Stimulated activated CD4-positive, alpha-beta T cell treated with anti-CD3 and anti-CD28 coated beads, Interleukin-4, amount 100 ng/mL, for 24 hours (primary cell): ENCODE measurements around the gene PRR27.

ENCODE experiments used
- DNase-seq: peaks from one replicate; pipeline ENCODE4 v3.0.0-alpha.2; 2020

The PRR27 gene

GRCh38 chr4:70153937-70154336 lies at the start of gene PRR27:
Gene PRR27 (plus strand): TSS chr4:70154237. CDS start chr4:70154376, 139 bp downstream.
- no peak for DNase-seq

GRCh38 chr4:70110917-70111316 lies 43.1 kb upstream of the PRR27 start:
- no peak for DNase-seq

DNA sequence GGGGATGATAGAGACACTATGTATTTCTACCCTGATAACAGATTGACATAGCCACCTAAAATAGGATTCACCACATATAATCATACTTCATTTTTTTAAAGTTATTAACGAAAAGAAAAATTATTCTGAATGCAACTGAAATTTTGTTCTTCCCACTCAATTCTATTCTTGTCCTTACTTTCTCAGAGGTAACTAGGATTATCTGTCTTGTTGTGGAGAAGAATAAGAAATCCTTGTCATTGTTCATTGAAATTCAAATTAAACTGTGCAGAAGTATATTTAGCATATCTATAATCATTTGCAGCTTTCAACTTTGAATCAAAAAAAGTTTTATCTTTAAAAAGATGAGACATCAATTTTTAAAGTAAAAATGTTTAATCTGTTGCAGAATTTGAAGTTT lies 40.4 kb upstream of the PRR27 start:
- no peak for DNase-seq

- DNase-seq: no peak
Observed at GRCh38 chr4:70114096-70114495, 39.9 kb upstream of the PRR27 start.

DNA sequence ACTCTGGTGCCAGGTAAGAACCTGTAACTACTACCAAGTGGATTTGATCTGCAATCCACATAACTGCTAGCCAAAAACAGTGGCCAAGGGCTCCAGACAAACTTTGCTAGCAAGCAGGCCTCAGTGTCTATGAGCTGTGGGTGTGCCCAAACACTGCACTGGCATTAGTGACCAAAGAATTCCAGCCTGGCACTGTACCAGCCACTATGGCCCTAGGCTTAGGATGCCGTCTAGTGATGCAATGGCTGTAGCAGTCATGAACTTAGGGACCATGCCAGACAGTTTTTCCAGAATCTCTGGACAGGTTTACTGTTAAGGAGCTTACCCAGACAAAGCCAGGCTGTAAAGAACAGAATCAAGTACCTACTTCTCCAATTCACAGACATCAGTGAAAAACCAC lies 33.7 kb upstream of the PRR27 start:
- DNase-seq: no peak

GRCh38 chr4:70133473-70133872 lies 20.6 kb upstream of the PRR27 start:
- DNase-seq: no peak

- no peak for DNase-seq
Observed at GRCh38 chr4:70138751-70139150, 15.3 kb upstream of the PRR27 start.

DNA sequence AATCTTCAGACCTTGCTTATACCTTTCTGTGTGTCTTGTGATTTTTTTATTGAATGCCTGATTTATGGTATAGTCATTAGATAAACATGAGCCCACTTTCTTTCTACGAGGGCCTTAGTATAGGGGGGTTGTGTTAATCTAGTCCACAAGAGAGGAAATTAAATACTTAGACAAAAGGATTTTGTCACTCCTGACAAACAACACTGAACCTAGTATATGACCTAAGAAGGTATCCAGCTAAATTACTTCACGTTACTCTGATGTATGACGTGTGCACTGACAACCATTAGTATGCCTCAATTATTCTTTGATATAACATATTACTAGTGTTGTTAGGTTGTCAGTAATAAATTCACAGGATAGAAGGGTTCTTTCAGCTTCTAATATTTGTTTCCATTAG lies 2.8 kb upstream of the PRR27 start:
- no peak for DNase-seq

- no peak for DNase-seq
Observed at GRCh38 chr4:70152088-70152487, 1.9 kb upstream of the PRR27 start.

- DNase-seq: no peak
Observed at GRCh38 chr4:70158576-70158975, 4.5 kb downstream of the PRR27 start.

DNA sequence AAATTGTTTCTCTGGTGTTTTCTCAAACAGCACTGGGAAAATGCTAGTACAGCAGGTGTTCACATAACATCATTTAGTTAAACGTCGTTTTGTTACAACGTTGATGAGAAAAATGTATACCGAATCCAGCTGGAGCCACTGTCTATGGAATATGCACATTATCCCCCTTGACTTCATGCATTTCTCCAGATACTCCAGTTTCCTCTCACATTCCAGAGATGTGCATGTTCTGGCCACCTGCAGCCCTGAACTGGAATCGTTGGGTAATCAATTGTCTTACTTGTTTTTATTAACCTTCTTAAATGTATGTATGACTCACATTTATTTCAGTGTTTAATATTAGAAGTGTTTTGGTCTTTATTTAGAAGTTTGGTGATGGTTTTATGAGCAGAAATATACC lies 23.1 kb downstream of the PRR27 start:
- DNase-seq: no peak

DNA sequence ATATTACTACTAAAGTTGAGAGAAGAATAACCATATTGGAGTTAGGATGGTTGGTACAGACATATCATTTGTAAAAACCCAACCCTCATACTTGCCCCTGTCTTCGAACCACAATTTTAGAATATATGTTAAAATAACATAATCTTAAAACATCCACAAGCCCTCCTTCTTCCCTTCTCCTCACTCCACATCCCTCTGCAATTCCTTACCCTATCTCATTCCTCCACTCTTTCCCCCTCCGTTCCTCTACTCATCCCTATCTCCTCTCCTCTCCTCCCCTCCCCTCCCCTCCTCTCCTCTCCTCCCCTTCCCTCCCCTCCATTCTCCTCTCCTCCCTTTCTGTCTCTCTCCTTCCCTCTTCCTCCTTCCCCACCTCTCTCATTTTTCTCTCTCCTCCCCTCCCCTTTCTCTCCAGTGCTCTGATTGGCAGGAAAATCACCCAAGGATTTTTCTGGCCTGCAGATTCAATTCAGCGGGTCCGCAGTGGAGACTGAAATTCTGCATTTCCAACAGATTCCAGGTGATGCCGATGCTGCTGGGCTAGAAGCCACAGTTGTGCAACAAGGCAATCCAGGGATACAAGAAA lies 24.1 kb downstream of the PRR27 start:
- no peak for DNase-seq

DNA sequence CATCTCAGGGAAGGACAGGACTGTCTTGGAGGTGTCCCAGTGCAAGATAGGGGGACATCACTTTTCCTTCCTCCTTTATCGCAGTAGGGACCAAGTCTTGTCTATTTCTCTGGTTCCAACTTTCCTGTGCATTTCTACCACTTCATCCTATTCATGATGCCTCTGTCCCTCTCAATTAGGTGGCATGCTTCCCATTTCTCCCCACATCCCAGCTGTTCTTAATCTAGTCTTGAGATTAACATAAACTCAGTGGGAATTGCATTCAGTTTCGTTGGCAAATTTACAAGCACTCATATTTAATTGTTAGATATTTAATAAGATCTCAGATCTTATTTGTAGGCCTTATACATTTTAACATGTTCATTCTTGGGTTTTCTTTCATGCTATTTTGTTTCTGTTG lies 25.8 kb downstream of the PRR27 start:
- no peak for DNase-seq

GRCh38 chr4:70181864-70182263 lies 27.8 kb downstream of the PRR27 start:
- no peak for DNase-seq

GRCh38 chr4:70182517-70183167 lies 28.6 kb downstream of the PRR27 start:
- DNase-seq: no peak

- DNase-seq: peak; percentile 5
Observed at GRCh38 chr4:70183168-70183939, 29.3 kb downstream of the PRR27 start.

DNA sequence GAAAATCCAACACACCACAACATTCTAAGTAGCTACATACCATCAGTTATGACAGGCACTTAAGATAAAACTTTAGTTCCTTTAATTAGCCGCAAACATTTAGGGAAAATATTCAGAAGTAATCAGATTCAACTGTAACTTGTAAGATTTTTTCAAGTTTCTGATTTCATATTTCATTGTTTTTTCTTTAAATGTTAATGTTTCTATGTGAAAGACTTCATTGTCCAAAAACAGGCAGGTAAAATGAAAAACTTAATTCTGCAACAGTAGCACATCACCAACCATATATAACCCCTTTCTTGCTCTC lies 29.9 kb downstream of the PRR27 start:
- no peak for DNase-seq

GRCh38 chr4:70187216-70187615 lies 33.2 kb downstream of the PRR27 start:
- no peak for DNase-seq

GRCh38 chr4:70190579-70190978 lies 36.5 kb downstream of the PRR27 start:
- no peak for DNase-seq

DNA sequence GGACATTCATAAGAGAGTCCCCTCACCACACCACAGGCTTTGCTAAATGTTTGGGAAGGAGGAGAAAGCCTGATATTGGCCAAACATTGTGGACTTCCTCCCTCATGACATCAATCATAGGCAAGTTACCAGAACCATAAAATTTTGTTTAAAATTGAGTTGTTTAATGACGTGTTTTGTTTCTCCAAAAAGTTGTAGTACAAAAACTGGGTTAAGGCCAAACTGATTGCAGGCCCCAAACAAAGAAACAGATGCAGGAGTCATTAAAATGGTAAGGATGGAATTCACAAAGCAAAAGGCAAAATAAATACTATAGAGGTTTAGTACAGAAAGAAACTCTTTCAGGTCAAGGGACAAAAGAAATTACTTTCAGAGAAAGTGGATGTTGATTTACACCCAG lies 37.6 kb downstream of the PRR27 start:
- no peak for DNase-seq

DNA sequence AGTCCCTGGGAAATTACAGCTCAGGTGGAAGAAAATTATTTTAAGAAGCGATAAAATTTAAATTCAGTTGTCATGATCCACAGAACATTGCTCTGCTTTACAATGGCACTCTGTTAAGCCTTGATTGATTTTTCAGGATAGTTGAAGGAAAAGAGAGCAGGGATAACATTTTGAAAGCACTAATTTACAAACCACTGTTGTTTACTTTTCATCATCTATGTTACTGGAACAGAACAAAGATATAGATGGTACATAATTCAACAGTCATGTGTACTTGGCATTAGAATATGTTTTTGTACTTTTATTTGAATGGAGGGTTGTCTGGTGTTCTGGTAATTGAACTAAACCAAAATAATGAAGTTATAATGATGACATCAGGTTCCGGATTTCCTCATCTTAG lies 38.9 kb downstream of the PRR27 start:
- DNase-seq: no peak

DNA sequence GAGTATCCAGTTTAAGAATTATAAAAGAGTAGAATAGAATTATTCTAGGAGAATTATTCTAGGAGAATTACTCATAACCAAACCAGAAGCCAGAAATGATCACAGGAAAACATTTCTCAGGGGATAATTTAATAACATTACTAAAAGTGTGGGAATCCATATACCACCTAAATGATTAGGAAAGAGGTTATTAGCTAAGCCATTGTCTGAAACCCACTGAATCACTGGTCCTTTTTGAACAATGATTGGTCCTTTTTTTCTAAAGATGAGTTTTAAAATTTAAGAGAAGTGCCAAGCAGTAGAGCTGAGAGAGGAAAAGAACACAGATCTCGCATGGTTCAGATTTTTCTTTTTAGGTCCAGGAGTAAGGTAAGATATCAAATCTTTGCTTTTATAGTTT lies 41.4 kb downstream of the PRR27 start, which contains the start of gene ODAM:
Gene ODAM, plus strand, starts transcription at position 301 of the 400 bp plus-strand sequence. CDS start 819 bp downstream, outside the sequence.
- no peak for DNase-seq

GRCh38 chr4:70196857-70197256 lies 42.8 kb downstream of the PRR27 start:
- no peak for DNase-seq

GRCh38 chr4:70197842-70198241 lies 43.8 kb downstream of the PRR27 start:
- DNase-seq: no peak
